ENCODE results near the gene OR6N1.

GRCh38 chr1:158752155-158752712, 19.8 kb downstream of the OR6N1 start:
- TF ChIP-seq, protein P1, sequence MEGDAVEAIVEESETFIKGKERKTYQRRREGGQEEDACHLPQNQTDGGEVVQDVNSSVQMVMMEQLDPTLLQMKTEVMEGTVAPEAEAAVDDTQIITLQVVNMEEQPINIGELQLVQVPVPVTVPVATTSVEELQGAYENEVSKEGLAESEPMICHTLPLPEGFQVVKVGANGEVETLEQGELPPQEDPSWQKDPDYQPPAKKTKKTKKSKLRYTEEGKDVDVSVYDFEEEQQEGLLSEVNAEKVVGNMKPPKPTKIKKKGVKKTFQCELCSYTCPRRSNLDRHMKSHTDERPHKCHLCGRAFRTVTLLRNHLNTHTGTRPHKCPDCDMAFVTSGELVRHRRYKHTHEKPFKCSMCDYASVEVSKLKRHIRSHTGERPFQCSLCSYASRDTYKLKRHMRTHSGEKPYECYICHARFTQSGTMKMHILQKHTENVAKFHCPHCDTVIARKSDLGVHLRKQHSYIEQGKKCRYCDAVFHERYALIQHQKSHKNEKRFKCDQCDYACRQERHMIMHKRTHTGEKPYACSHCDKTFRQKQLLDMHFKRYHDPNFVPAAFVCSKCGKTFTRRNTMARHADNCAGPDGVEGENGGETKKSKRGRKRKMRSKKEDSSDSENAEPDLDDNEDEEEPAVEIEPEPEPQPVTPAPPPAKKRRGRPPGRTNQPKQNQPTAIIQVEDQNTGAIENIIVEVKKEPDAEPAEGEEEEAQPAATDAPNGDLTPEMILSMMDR (conservative IDR thresholded peaks at IDR 0.05; ENCODE audit: low read depth, low read length): no peak
- no peak for TF ChIP-seq EZH2 (IDR thresholded peaks at IDR 0.05; ENCODE audit: borderline replicate concordance, low read depth, low read length, poor library complexity, severe bottlenecking)
